ENCODE data around the gene KIF19.

KIF19 gene

DNA sequence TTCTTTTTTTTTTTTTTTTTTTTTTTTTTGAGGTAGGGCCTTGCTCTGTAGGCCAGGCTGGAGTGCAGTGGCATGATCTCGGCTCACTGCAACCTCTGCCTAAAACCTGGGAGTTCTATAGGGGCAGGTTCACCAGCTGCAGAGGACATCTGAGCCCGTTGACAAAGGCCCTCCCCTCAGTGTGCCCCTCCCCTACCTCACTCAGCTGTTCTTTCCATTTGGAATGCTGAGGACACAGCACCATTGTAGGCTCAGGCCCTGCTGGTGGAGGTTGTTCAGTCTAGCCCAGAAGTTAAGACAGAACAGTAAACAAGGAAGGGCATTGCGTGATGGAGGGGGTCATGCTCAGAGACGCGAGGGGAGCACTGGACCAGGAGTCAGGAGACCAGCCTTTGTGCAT lies 21.8 kb upstream of the KIF19 start:
- no peak for DNase-seq (ENCODE audit: low read depth)
- no peak overlapping the region for H3K4me3 ChIP-seq (ENCODE audit: low read depth, low read length)
- TF ChIP-seq, protein P1, sequence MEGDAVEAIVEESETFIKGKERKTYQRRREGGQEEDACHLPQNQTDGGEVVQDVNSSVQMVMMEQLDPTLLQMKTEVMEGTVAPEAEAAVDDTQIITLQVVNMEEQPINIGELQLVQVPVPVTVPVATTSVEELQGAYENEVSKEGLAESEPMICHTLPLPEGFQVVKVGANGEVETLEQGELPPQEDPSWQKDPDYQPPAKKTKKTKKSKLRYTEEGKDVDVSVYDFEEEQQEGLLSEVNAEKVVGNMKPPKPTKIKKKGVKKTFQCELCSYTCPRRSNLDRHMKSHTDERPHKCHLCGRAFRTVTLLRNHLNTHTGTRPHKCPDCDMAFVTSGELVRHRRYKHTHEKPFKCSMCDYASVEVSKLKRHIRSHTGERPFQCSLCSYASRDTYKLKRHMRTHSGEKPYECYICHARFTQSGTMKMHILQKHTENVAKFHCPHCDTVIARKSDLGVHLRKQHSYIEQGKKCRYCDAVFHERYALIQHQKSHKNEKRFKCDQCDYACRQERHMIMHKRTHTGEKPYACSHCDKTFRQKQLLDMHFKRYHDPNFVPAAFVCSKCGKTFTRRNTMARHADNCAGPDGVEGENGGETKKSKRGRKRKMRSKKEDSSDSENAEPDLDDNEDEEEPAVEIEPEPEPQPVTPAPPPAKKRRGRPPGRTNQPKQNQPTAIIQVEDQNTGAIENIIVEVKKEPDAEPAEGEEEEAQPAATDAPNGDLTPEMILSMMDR (IDR thresholded peaks at IDR 0.05; ENCODE audit: insufficient read depth, low read depth, low read length, missing control alignments) = no peak

DNA sequence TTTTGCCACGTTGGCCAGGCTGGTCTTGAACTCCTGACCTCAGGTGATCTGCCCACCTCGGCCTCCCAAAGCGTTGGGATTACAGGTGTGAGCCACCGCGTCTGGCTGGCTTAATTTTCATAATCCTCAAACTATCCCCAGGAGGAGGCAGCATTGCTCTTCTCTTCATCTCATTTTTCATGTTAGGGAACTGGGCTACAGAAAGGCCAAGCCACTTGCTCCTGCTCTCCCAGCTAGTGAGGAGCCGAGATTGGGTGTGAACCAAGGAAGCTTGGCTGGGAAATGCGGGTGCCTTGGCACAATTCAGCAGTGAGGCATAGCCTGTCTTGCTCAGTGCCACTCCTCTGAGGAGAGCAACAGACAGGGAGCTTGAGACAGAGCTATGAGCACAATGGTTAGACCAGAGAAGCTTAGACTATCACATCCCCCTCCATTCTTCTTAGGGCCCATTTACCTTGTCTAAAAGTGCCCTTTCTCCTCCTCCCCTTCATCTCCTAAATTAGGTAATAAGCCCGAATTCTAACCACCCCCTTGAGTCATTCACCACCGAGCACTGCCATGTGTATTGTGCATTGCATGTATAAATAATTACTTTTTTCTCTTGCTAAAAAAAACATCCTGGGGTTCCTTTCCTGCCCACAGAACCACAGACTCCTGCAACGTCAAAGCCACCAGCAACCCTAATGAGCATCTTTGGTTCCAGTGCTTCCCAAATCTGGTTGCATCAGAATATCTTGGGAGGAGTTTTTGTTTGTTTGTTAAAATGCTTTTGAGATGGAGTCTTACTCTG lies 20.0 kb upstream of the KIF19 start:
- no peak for DNase-seq (ENCODE audit: low read depth)
- H3K4me3 ChIP-seq (ENCODE audit: low read depth, low read length) = no peak overlapping the region
- TF ChIP-seq, protein P1 (IDR thresholded peaks at IDR 0.05; ENCODE audit: insufficient read depth, low read depth, low read length, missing control alignments) = no peak

DNA sequence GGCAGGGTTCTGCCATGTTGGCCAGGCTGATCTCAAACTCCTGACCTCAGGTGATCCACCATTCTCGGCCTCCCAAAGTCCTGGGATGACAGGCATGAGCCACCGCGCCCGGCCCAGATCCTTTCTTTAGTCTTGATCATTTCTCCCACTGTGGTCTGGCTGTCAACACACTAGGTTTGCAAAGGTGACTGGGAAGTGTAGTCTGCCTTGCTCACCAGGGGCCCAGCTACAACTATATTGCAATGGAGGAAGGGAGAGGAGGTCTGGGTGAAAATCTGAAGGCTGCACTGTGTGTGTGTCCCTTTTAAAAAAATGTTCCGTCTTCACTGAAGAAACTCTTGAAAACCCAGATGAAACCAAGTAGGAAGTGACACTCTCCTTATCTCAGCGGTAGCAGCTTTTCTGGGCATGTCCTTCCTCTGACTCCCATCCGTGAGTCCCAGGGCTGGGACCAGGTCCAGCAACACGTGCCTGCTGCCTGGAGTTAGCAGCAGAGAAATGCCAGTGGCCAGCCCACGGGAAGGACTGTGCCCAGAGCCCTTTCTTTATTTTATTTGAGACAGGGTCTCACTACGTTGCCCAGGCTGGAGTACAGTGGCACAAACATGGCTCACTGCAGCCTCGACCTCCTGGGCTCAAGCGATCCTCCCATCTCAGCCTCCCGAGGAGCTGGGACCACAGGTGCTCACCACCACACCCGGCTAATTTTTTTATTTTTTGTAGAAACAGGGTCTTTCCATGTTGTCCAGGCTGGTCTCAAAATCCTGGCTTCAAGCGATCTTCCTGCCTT lies 17.8 kb upstream of the KIF19 start:
- TF ChIP-seq, protein P1 (IDR thresholded peaks at IDR 0.05; ENCODE audit: insufficient read depth, low read depth, low read length, missing control alignments) = no peak
- no peak overlapping the region for H3K4me3 ChIP-seq (ENCODE audit: low read depth, low read length)
- DNase-seq (ENCODE audit: low read depth) = no peak

DNA sequence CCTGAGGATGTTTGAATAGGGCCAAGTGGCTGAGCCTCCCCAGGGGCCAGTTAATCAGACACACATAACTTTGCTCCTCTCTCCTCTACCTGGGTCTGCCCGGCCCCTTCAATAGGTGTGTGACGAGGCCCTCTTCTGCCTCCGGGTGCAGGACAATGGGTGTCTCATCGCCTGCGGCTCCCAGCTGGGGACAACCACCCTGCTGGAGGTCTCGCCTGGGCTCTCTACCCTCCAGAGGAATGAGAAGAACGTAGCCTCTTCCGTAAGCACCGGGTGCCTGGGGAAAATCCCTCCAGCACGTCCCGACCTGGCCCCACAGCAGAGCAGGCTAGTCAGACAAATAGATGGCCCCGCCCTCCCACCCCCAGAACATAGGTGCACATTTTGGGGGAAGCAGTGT lies 16.1 kb upstream of the KIF19 start:
- H3K4me3 ChIP-seq (ENCODE audit: low read depth, low read length) = no peak overlapping the region
- TF ChIP-seq, protein P1 (IDR thresholded peaks at IDR 0.05; ENCODE audit: insufficient read depth, low read depth, low read length, missing control alignments) = no peak
- no peak for DNase-seq (ENCODE audit: low read depth)

DNA sequence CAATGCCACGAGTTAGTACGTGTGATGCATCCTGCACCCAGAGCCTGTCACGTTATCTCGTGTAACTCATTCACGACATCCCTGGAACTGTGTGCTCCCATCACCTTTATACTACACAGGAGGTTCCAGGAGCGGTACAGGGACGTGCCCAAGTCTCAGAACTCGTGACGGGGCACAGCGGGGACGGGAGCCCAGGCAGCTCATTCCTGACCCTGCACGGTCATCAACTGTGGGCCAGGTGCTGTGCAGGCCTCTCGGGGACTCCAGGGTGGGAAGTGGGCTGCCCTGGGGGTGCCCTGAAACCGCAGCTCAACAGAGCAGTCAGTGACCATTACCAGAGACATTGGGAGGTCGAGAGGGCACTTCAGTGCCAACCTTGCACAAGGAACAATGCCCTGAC lies 11.1 kb upstream of the KIF19 start:
- TF ChIP-seq, protein P1 (IDR thresholded peaks at IDR 0.05; ENCODE audit: insufficient read depth, low read depth, low read length, missing control alignments) = no peak
- DNase-seq (ENCODE audit: low read depth) = no peak
- no peak overlapping the region for H3K4me3 ChIP-seq (ENCODE audit: low read depth, low read length)

DNA sequence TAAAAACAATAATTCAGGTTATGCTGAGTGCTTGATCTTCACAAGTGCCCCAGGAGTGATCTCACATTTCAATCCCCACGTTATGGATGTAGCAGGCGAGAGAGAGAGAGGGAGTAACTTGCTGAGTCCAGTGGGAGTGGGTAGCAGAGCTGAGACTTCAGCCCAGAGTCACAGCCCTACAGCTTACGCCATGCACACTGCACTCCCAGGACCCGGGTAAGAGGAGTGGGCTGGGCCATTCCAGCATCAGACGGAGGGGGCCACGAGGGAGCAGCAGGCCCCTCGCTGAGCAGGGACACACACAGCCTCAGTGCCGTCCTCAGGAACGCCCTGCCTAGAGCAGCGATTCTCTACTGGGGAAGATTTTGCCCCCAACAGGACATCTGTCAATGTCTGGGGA lies 9.8 kb upstream of the KIF19 start:
- H3K4me3 ChIP-seq (ENCODE audit: low read depth, low read length) = no peak overlapping the region
- TF ChIP-seq, protein P1 (IDR thresholded peaks at IDR 0.05; ENCODE audit: insufficient read depth, low read depth, low read length, missing control alignments) = no peak
- DNase-seq (ENCODE audit: low read depth) = no peak
